ENCODE data around the gene FLCN.
"Not testable (repeated sequence)": the region's sequence is repeated elsewhere in the genome, so short reads cannot be mapped to it uniquely, and the experiment has no call there.

Gene FLCN

GRCh38 chr17:17237026-17237799 lies at the start of gene FLCN:
Gene FLCN, minus strand, starts transcription at chr17:17237168. Its CDS starts 9,031 bp downstream, at chr17:17228137.
- DNase-seq: peak; percentile 93

- DNase-seq: no peak
These were observed 49.0 kb upstream of the FLCN start for GRCh38 chr17:17285951-17286350.

GRCh38 chr17:17280613-17281549 lies 43.9 kb upstream of the FLCN start, which contains the start of gene COPS3:
Gene COPS3, minus strand, starts transcription at chr17:17281246. Its CDS starts 60 bp downstream, at chr17:17281186.
- peak; percentile 98 for DNase-seq

- no peak for DNase-seq
These were observed 42.3 kb upstream of the FLCN start for GRCh38 chr17:17279316-17279715.

GRCh38 chr17:17277431-17277830 lies 40.5 kb upstream of the FLCN start:
- not testable (repeated sequence) for DNase-seq

- no peak for DNase-seq
These were observed 39.0 kb upstream of the FLCN start for GRCh38 chr17:17275971-17276370.

- DNase-seq: peak; percentile 37
These were observed 33.2 kb upstream of the FLCN start for GRCh38 chr17:17269926-17270773.

GRCh38 chr17:17264430-17264829 lies 27.5 kb upstream of the FLCN start:
- no peak for DNase-seq

- no peak for DNase-seq
These were observed 22.0 kb upstream of the FLCN start for GRCh38 chr17:17258998-17259397.

GRCh38 chr17:17258011-17258410 lies 21.0 kb upstream of the FLCN start:
- no peak for DNase-seq

GRCh38 chr17:17256316-17256715 lies 19.3 kb upstream of the FLCN start:
- DNase-seq: no peak

- not testable (repeated sequence) for DNase-seq
These were observed 18.7 kb upstream of the FLCN start for GRCh38 chr17:17255689-17256088.

- DNase-seq: no peak
These were observed 17.1 kb upstream of the FLCN start for GRCh38 chr17:17254036-17254435.

- DNase-seq: no peak
These were observed 16.4 kb upstream of the FLCN start for GRCh38 chr17:17253406-17253805.

GRCh38 chr17:17252149-17252661 lies 15.2 kb upstream of the FLCN start:
- no peak for DNase-seq

GRCh38 chr17:17246879-17247278 lies 9.9 kb upstream of the FLCN start:
- DNase-seq: no peak

- no peak for DNase-seq
These were observed 6.2 kb upstream of the FLCN start for GRCh38 chr17:17243163-17243562.

- no peak for DNase-seq
These were observed 5.3 kb upstream of the FLCN start for GRCh38 chr17:17242246-17242645.

GRCh38 chr17:17241656-17242055 lies 4.7 kb upstream of the FLCN start:
- DNase-seq: no peak

GRCh38 chr17:17239832-17240231 lies 2.9 kb upstream of the FLCN start:
- no peak for DNase-seq

GRCh38 chr17:17236295-17237025 lies 508 bp downstream of the FLCN start:
- peak; percentile 32 for DNase-seq

Data from stimulated activated CD8-positive, alpha-beta memory T cell treated with anti-CD3 and anti-CD28 coated beads, Interleukin-4, amount 100 ng/mL, for 48 hours (primary cell).